GM18861 (cell line): ENCODE data around the gene STX1A.
"Not testable (repeated sequence)": the region's sequence is repeated elsewhere in the genome, so short reads cannot be mapped to it uniquely, and the experiment has no call there.

Experiments used
- ATAC-seq: cut with Tn5 transposase; IDR thresholded peaks from one replicate; pipeline ENCODE4 v1.9.1; 2021; ENCODE audit not compliant: unreplicated experiment

The STX1A gene

DNA sequence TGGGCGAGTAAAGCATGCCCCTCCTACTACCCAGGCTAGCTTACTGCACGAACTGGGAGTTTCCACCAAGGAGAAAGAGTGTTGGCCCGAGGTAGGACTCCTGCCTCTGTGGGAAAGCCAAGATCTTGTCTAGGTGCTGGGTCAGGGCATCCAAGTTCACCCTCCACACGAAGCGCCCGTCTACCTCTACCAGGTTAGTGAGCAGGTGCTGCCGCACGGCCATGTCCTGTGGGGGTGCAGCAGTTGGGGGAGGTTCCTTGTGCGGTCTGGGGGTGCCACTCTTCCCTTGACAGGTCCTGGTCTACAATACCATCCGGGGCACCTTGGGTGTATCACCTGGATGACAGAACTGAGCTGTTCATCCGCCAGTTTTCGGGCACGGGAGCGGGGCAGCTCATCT is 17.4 kb upstream of the STX1A start:
- no peak for ATAC-seq

GRCh38 chr7:73735528-73735905 is 16.0 kb upstream of the STX1A start:
- ATAC-seq: no peak

DNA sequence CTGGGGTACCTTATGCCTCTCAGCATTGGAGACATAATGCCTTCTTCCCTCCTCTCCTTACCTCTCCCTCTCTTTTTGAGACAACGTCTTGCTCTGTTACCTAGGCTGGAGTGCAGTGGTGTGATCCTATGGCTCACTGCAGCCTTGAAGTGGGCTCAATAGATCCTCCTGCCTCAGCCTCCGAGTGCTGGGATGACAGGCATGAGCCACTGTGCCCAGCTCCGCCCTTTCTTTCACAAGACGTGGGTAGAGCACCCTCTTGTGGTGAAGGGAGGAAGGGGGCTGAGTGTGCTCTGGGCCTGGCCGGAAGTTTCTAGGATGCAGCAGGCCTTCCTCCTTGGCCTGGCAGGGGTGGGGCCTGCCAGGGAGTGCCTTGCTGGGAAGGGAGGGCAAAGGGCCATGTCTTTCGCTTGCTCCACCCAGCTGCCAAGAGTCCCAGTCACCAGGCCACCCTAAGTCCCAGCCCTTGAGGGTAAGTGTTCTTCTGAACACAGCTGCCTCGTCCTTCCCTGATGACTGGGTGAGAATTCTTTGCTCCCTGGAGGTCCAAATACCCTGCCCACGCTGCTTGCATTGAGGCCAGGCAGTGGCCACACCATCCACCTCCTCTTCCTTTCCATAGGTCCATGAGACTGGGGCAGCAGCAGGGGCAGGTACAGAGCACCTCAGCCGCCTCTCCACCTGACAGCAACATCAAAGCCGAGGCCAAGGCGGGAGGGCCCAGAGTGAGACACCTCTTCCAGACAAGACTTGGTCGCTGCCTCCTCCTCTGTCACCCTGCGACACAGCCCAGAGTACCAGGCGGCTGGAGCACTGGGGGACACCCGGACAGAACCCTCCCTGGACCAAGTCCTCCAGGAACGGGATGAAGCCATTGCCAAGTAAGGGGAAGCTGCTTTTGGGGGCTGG is 15.4 kb upstream of the STX1A start:
- ATAC-seq: peak; percentile 44

DNA sequence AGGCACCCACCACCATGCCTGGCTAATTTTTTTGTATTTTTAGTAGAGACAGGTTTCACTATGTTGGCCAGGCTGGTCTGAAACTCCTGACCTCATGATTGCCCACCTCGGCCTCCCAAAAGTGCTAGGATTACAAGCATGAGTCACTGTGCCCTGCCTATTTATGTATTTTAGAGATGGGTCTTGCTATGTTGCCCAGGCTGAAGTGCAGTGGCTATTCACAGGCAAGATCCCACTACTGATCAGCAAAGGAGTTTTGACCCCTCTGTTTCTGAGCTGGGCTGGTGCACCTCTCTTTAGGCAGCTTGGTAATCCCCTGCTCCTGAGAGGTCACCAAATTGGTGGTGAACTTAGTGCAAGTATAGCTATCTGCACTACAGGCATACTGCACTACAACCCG is 12.9 kb upstream of the STX1A start:
- no peak for ATAC-seq

- ATAC-seq: no peak
Observed at GRCh38 chr7:73730485-73730884, 11.0 kb upstream of the STX1A start.

DNA sequence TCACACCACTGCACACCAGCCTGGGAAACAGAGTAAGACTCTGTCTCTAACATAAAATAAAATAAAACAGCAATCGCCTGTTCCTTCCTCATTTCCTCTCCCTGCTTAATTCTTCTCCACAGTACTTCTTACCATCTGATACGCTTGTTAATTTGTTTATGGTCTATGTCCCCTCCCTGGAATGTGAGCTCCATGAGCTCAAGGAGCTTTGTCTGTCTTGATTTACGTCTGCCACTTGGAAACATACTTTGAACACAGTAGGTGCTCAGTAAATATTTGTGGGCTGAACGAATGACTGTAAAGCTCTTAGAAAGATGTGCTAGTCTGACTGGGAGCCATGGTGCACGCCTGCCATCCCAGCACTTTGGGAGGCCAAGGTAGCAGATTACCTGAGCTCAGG is 9.1 kb upstream of the STX1A start:
- ATAC-seq: no peak

DNA sequence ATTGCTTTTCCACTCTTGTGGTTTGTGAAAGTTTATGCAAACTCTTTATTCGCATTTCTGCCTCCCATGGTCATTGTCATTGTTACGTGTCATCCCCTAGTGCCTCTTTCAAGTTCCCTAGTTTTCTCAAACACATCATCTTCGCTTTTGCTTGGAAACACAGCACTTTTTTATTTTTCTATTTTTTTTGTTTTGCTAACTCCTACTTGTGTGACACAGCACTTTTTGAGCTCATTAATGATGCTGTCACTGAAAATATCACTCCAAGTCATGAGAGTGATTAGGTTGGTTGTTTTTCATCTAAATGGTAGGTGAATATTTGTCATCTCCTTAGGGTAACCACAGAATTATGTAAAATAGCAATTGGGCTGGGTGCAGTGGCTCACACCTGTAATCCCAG is 8.5 kb upstream of the STX1A start:
- ATAC-seq: no peak

GRCh38 chr7:73726083-73726466 is 6.6 kb upstream of the STX1A start:
- no peak for ATAC-seq

- no peak for ATAC-seq
Observed at GRCh38 chr7:73723813-73724212, 4.3 kb upstream of the STX1A start.

DNA sequence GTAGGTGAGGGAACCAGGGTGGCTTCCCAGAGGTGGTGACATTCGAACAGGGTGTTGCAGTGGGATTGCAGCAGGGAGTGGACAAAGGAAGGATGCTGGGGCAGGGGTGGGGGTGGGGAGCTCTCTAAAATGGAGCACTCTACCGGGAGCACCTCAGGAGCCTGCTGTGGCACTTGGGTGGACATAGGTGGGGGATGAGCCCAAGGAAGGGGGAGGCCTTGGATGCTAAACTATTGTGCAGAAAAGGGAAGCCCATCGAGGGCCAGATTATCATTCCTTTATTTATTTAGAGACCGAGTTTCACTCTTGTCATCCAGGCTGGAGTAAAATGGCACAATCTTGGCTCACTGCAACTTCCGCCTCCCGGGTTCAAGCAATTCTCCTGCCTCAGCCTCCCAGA is 3.3 kb upstream of the STX1A start:
- ATAC-seq: no peak

GRCh38 chr7:73722182-73722581 is 2.7 kb upstream of the STX1A start:
- not testable (repeated sequence) for ATAC-seq

- no peak for ATAC-seq
Observed at GRCh38 chr7:73721377-73721817, 1.9 kb upstream of the STX1A start.

DNA sequence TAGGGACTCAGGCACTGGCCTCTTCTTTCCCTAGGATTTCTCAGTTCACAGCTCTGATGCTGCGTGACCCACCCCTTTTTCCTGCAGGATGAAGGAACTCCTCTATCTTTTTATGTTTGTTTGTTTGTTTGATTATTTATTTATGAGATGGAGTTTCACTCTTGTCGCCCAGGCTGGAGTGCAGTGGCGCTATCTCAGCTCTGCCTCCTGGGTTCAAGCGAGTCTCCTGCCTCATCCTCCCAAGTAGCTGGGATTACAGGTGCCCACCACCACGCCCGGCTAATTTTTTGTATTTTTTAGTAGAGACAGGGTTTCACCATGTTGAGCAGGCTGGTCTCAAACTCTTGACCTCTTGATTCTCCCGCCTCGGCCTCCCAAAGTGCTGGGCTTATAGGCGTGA is 974 bp upstream of the STX1A start:
- not testable (repeated sequence) for ATAC-seq

DNA sequence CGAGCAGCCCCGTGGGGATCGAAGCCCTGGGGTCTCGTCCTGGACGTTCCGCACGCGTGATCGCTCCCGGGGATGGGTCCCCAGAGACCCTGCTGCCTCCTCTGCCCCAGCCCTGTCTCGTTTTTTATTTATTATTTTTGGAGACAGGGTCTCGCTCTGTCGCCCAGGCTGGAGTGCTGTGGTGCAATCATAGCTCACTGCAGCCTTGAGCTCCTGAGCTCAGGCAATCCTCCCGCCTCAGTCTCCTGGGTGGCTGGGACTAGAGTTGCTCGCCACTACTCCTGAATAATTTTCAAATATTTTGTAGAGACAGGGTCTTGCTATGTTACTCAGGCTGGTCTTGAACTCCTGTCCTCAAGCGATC is 319 bp upstream of the STX1A start:
- ATAC-seq: no peak

- no peak for ATAC-seq
Observed at GRCh38 chr7:73718438-73718881, 1.0 kb downstream of the STX1A start.

GRCh38 chr7:73717991-73718405 is 1.5 kb downstream of the STX1A start:
- no peak for ATAC-seq

DNA sequence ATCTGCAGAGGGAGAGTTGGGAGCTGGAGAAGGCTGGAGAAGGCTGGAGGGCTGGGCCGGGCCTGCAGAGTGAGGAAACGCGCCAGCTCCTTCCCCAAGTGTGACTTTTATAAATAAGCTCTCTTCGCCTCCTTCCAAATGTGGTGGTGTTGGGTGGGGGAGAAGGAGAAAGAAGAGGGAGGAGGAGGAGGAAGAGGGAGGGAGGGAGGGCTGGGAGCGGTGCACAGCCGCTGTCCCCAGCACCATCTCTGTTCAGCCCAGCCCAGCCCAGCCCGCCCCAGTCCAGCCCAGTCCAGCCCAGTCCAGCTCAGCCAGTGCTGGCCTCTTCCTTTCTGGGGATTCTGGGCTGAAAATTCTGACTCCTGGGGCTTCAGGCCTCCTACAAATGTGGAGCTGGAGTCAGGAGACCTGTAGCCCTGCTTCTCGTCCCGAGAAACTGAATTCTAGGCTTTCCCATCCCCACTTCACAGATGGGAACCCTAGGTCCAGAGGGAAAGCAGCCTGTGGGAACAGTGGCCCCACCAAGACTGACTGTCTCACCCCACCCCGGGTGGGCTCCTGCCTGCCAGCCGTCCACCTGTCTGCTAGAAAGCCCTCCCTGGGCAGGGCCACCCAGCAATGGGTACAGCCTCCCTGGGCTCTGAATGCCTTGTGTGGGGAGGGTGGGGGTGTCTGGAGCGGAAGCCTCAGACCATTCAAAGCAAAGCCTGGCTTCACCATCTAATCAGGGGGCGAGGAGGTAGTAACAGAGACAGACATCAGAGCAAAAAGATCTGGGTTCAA is 2.3 kb downstream of the STX1A start:
- ATAC-seq: no peak

- no peak for ATAC-seq
Observed at GRCh38 chr7:73716318-73716890, 3.1 kb downstream of the STX1A start.

- no peak for ATAC-seq
Observed at GRCh38 chr7:73715648-73716317, 3.7 kb downstream of the STX1A start.

DNA sequence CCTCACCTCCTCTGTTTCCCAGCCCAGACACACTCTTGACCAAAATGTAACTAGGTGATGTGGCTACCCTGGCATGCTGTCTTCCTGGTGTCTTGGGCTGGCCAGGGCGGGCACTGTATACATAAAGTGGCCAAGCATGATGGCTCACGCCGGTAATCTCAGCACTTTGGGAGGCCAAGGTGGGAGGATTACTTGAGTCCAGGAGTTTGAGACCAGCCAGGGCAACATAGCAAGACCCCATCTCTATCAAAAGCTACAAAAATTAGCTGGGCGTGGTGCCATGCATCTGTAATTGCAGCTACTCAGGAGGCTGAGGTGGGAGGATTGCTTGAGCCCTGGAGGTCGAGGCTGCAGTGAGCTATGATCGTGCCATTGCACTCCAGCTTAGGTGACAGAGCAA is 6.2 kb downstream of the STX1A start:
- not testable (repeated sequence) for ATAC-seq

DNA sequence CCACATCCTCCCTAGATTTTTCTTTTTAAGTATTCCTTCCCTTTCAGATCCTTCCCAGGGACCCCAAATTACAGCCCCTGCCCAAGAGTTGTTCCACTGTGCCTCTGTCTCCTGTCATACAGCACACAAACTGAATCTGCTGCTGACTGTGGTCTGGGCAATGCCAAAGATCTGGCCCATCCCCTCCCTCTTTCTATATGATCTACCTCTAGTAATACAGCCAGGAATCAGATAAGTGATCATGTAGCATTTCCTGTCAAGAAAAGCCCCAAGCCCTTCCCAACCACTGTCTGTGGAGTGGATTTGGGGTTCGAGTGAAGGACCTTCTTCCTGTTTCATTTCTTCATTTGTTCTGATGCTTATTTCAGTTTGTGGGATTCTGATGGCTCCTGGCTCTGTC is 6.7 kb downstream of the STX1A start:
- no peak for ATAC-seq
